NCI-H1092 (cell line): ENCODE results near the gene ISG20.

Experiments used
- DNase-seq: peaks from one replicate; lab custom pipeline; 2025; lab: John Stamatoyannopoulos, UW

Gene ISG20

GRCh38 chr15:88654430-88655102, 15.8 kb downstream of the ISG20 start:
- no peak for DNase-seq

GRCh38 chr15:88655103-88655553, 16.3 kb downstream of the ISG20 start:
- DNase-seq, result no peak

GRCh38 chr15:88655800-88656488, 17.1 kb downstream of the ISG20 start:
- no peak for DNase-seq

GRCh38 chr15:88656760-88657221, 18.0 kb downstream of the ISG20 start:
- no peak for DNase-seq

GRCh38 chr15:88657326-88658069, 18.7 kb downstream of the ISG20 start:
- no peak for DNase-seq

- no peak for DNase-seq
These were observed 19.5 kb downstream of the ISG20 start for GRCh38 chr15:88658070-88658965.

GRCh38 chr15:88658972-88659931, 20.4 kb downstream of the ISG20 start:
- DNase-seq, result no peak

- no peak for DNase-seq
These were observed 22.4 kb downstream of the ISG20 start for GRCh38 chr15:88661041-88661700.

GRCh38 chr15:88661761-88662556, 23.1 kb downstream of the ISG20 start:
- DNase-seq, result no peak

- DNase-seq, result no peak
These were observed 24.4 kb downstream of the ISG20 start for GRCh38 chr15:88663141-88663621.

- no peak for DNase-seq
These were observed 25.4 kb downstream of the ISG20 start for GRCh38 chr15:88664151-88664778.

- no peak for DNase-seq
These were observed 35.8 kb downstream of the ISG20 start for GRCh38 chr15:88674661-88675060.

- no peak for DNase-seq
These were observed 39.9 kb downstream of the ISG20 start for GRCh38 chr15:88678755-88679154.

GRCh38 chr15:88680241-88681001, 41.6 kb downstream of the ISG20 start:
- no peak for DNase-seq

GRCh38 chr15:88681610-88682221, 42.9 kb downstream of the ISG20 start:
- DNase-seq, result no peak

GRCh38 chr15:88684345-88684744, 45.5 kb downstream of the ISG20 start:
- DNase-seq, result no peak

GRCh38 chr15:88686166-88686565, 47.4 kb downstream of the ISG20 start:
- DNase-seq, result no peak
